DND-41 (cell line): ENCODE measurements around the gene MAPK6.

ENCODE experiments used
- ATAC-seq: fragments of 200-7000 bp; cut with Tn5 transposase; 3 replicates; pipeline ENCODE4 v1.9.1; 2021; ENCODE audit warnings: low read depth; ENCODE audit not compliant: insufficient read depth
- DNase-seq: peaks from one replicate; pipeline ENCODE4 v3.0.0-alpha.2; 2020
- H2AFZ ChIP-seq: 2 replicates; pipeline ENCODE4 v1.6.0; 2012; ENCODE audit warnings: low read depth, low read length
- H3K27ac ChIP-seq: 2 replicates; pipeline ENCODE4 v1.5.1; 2012; ENCODE audit warnings: low read length, inconsistent platforms
- H3K27me3 ChIP-seq: fragments of 200-600 bp; sonication (generic); 2 replicates; pipeline ENCODE4 v1.6.0; 2012; ENCODE audit warnings: low read length, mild to moderate bottlenecking, inconsistent platforms; ENCODE audit not compliant: insufficient read depth, poor library complexity
- H3K36me3 ChIP-seq: 2 replicates; pipeline ENCODE4 v1.5.1; 2012; ENCODE audit warnings: low read length, inconsistent platforms; ENCODE audit not compliant: insufficient read depth
- H3K4me1 ChIP-seq: 2 replicates; pipeline ENCODE4 v1.5.1; 2012; ENCODE audit warnings: mild to moderate bottlenecking, low read length; ENCODE audit not compliant: insufficient read depth
- H3K4me2 ChIP-seq: 2 replicates; pipeline ENCODE4 v1.6.0; 2012; ENCODE audit warnings: mild to moderate bottlenecking, moderate library complexity, low read length, inconsistent platforms; ENCODE audit not compliant: insufficient read depth
- H3K4me3 ChIP-seq, 2 experiments: fragments of 200-600 bp in 1 of 2; shearing (Covaris generic) in 1 of 2; 2 replicates each; pipeline ENCODE4 v1.5.1; 2012 to 2016; ENCODE audit warnings: inconsistent platforms in 2 of 2, low read length in 2 of 2, mild to moderate bottlenecking in 2 of 2, low read depth in 1 of 2, moderate library complexity in 1 of 2
- H3K79me2 ChIP-seq: 2 replicates; pipeline ENCODE4 v1.6.0; 2012; ENCODE audit warnings: low read length, inconsistent platforms; ENCODE audit not compliant: insufficient read depth
- H3K9ac ChIP-seq: 2 replicates; pipeline ENCODE4 v1.6.0; 2012; ENCODE audit warnings: low read depth, mild to moderate bottlenecking, inconsistent platforms, low read length, moderate library complexity
- H3K9me3 ChIP-seq: 2 replicates; pipeline ENCODE4 v1.5.1; 2012; ENCODE audit warnings: low read length, moderate library complexity, mild to moderate bottlenecking, inconsistent platforms; ENCODE audit not compliant: insufficient read depth, severe bottlenecking
- H4K20me1 ChIP-seq: 2 replicates; pipeline ENCODE4 v1.6.0; 2012; ENCODE audit warnings: low read length; ENCODE audit not compliant: insufficient read depth
- CTCF ChIP-seq: IDR thresholded peaks from 2 replicates; pipeline ENCODE4 v1.5.1; 2012; ENCODE audit warnings: borderline replicate concordance, low read length, moderate library complexity, mild to moderate bottlenecking; ENCODE audit not compliant: poor library complexity, severe bottlenecking; ENCODE audit errors: extremely low read depth
- EZH2 ChIP-seq: IDR thresholded peaks from 3 replicates; pipeline ENCODE4 v1.6.1; 2012; ENCODE audit warnings: borderline replicate concordance, low read depth, mild to moderate bottlenecking, moderate library complexity, low read length, inconsistent platforms; ENCODE audit not compliant: severe bottlenecking

The MAPK6 gene

GRCh38 chr15:52010633-52011595 lies 8.1 kb upstream of the MAPK6 start:
- no peaks in the 10 kb centered on the region for H3K36me3 ChIP-seq
- H3K9ac ChIP-seq, result no peak overlapping the region
- no peak for ATAC-seq
- no peaks in the 10 kb centered on the region for H3K9me3 ChIP-seq
- H3K27ac ChIP-seq, result no peak overlapping the region
- H4K20me1 ChIP-seq, result no peaks in the 10 kb centered on the region
- no peak overlapping the region for H3K4me2 ChIP-seq
- no peaks in the 10 kb centered on the region for H3K27me3 ChIP-seq
- no peaks in the 10 kb centered on the region for H3K4me1 ChIP-seq
- TF ChIP-seq EZH2, result no peak
- no peaks in the 10 kb centered on the region for H3K79me2 ChIP-seq
- no peak overlapping the region for H3K4me3 ChIP-seq
- no peak for DNase-seq
- no peak overlapping the region for H2AFZ ChIP-seq

DNA sequence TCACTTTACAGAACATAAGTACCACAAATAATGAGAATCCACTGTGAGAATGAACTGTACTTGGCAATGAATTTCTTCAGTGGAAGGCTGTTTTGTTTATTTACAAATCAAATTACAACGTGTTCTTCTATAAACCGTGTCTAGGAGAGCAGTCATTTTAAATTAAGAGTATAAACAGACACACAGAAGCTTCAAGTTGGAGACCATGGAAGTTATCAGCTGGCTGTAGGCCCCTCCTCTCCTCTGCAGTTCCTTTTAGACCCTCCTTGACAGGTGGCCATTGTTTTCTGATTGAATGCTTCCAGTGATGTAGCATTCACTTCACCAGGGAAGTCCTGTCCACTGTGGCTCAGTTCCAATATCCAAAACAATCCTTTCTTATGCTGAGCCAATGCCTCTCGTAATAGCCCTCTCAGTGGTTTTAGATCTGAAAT lies 7.3 kb upstream of the MAPK6 start:
- Histone ChIP-seq H3K9ac (no peak overlapping the region), H3K27ac (no peak overlapping the region), H3K9me3 (no peaks in the 10 kb centered on the region), H3K27me3 (no peaks in the 10 kb centered on the region), H3K4me3 (no peak overlapping the region), H3K79me2 (no peaks in the 10 kb centered on the region), H4K20me1 (no peaks in the 10 kb centered on the region), H2AFZ (no peak overlapping the region), H3K36me3 (no peaks in the 10 kb centered on the region), H3K4me1 (no peaks in the 10 kb centered on the region), H3K4me2 (no peak overlapping the region)
- no peak for ATAC-seq
- TF ChIP-seq CTCF, result no peak
- TF ChIP-seq EZH2, result no peak
- DNase-seq, result no peak

- no peaks in the 10 kb centered on the region for H3K79me2 ChIP-seq
- H3K27ac ChIP-seq, result no peak overlapping the region
- no peaks in the 10 kb centered on the region for H3K27me3 ChIP-seq
- no peaks in the 10 kb centered on the region for H3K36me3 ChIP-seq
- H2AFZ ChIP-seq, result no peak overlapping the region
- DNase-seq, result no peak
- H3K4me1 ChIP-seq, result no peaks in the 10 kb centered on the region
- H4K20me1 ChIP-seq, result no peaks in the 10 kb centered on the region
- ATAC-seq, result no peak
- H3K9me3 ChIP-seq, result no peaks in the 10 kb centered on the region
- H3K4me3 ChIP-seq, result no peak overlapping the region
- H3K4me2 ChIP-seq, result no peak overlapping the region
- TF ChIP-seq CTCF, result no peak
- TF ChIP-seq EZH2, result no peak
- no peak overlapping the region for H3K9ac ChIP-seq
These were observed 6.8 kb upstream of the MAPK6 start for GRCh38 chr15:52012210-52012609.

DNA sequence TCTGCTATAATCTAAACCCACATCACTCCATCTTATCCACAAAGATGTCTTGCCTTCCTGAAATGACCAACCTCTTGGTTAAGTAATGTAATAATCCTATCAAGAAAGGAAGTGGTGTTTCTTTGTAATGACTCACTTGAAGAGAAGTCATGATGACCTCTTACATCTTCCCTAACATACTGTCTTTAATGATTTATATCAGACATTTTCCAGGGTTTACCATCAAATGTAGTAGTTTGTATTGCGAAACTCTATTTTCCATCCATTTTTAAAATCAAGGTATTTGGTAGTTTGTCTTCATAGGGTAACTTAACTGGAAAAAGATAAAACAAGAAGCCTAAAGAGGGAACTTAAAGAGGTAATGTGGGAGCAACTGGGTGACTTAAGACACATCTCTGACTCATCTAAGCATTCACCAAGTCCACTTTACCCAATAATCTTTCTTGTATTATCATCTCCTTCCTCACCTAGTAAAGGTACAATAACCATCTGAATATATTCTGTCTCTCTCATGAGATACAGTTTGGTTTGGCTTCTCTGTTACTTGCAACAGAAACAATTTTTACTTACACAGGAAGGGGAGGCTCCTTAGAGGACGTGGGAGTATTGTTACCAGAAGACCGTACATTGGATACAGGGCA lies 5.7 kb upstream of the MAPK6 start:
- Histone ChIP-seq H3K9ac (no peak overlapping the region), H4K20me1 (no peaks in the 10 kb centered on the region), H3K79me2 (no peaks in the 10 kb centered on the region), H3K4me3 (no peak overlapping the region), H2AFZ (no peak overlapping the region), H3K4me1 (no peaks in the 10 kb centered on the region), H3K27me3 (no peaks in the 10 kb centered on the region), H3K27ac (no peak overlapping the region), H3K9me3 (no peaks in the 10 kb centered on the region), H3K4me2 (no peak overlapping the region), H3K36me3 (no peaks in the 10 kb centered on the region)
- DNase-seq, result no peak
- no peak for ATAC-seq
- TF ChIP-seq EZH2 (no peak), CTCF (no peak)
